HFF-Myc (cell line): ENCODE results near the gene CYP46A1.

Experiments used
- DNase-seq: peaks from one replicate; pipeline ENCODE4 v3.0.0-alpha.2; 2011; ENCODE audit warnings: low read depth; ENCODE audit errors: extremely low read depth
- H3K4me3 ChIP-seq: replicated peaks from 2 replicates; pipeline ENCODE4 v1.5.1; 2011; ENCODE audit warnings: low read depth, mild to moderate bottlenecking, control low read depth, low read length
- TF ChIP-seq, protein P1 (sequence below): IDR thresholded peaks from 2 replicates; pipeline ENCODE4 v1.5.1; 2012; ENCODE audit warnings: mild to moderate bottlenecking, low read depth, low read length, control low read depth; ENCODE audit errors: missing control alignments

CYP46A1 gene

DNA sequence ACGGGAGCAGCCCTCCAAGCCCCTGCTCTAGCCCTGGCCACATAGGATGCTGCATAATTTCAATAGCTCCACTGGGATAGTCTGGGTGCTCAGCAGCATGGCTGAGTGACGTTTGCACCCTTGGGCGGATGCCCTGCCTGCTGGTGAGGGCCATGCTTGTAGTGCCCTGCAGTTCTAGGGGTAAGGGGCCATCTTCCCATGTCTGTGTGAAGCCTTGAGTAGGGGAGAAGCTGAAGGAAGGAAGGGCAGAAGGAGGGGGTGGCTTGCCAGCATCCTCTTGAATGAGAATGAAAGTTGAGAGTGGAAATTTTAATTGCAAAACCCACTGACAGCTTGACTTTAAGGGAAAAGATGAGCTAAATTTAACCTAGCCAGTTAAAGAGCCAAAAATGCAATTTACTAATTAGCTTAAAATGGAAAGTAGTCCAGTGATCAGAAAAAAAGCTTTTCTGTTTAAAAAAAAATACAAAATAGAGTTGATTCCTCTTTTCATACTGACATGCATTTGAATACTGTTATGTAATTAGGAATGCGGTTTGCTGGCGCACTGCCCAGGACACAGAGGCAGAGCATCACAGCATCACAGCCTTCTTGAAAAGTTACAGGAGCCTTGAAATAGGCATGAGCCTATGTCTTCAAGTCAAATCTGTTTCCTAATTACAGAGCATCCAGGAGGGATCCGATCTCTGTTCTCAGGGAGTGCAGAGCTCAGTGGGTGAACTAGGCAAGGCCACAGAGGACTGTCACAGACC, 90.6 kb downstream of the CYP46A1 start:
- TF ChIP-seq, protein P1, sequence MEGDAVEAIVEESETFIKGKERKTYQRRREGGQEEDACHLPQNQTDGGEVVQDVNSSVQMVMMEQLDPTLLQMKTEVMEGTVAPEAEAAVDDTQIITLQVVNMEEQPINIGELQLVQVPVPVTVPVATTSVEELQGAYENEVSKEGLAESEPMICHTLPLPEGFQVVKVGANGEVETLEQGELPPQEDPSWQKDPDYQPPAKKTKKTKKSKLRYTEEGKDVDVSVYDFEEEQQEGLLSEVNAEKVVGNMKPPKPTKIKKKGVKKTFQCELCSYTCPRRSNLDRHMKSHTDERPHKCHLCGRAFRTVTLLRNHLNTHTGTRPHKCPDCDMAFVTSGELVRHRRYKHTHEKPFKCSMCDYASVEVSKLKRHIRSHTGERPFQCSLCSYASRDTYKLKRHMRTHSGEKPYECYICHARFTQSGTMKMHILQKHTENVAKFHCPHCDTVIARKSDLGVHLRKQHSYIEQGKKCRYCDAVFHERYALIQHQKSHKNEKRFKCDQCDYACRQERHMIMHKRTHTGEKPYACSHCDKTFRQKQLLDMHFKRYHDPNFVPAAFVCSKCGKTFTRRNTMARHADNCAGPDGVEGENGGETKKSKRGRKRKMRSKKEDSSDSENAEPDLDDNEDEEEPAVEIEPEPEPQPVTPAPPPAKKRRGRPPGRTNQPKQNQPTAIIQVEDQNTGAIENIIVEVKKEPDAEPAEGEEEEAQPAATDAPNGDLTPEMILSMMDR, result no peak
- no peak for DNase-seq
- H3K4me3 ChIP-seq, result no peak overlapping the region

DNA sequence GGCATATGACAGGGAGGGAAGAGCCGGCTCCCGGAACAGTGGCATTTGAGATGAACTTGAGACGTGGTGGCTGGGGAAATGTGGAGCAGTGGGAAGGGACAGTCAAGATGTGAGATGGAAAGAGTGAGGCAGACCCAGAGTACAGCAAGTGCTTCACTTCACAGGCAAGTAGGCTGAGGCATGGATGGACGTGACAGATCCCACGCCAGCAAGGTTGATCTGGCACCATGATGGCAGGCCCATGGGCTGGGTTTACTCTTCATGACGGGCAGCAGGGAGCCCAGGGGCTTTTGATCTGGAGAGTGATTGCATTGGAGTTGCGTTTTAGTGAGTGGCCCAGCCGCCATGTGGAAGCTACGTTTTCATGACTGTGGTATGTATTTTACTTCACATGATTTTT, 91.3 kb downstream of the CYP46A1 start:
- no peak for DNase-seq
- TF ChIP-seq, protein P1, result no peak
- H3K4me3 ChIP-seq, result no peak overlapping the region
